NCI-H1105 (cell line): Measurements from ENCODE around the gene ALKBH3.

ENCODE experiments used
- DNase-seq: peaks from one replicate; lab custom pipeline; 2025; lab: John Stamatoyannopoulos, UW

ALKBH3 gene

GRCh38 chr11:43962383-43963278 lies 82.0 kb downstream of the ALKBH3 start:
- DNase-seq, result no peak

GRCh38 chr11:43963279-43963620 lies 82.6 kb downstream of the ALKBH3 start:
- DNase-seq, result no peak

- DNase-seq, result no peak
These were observed 87.0 kb downstream of the ALKBH3 start for GRCh38 chr11:43967661-43968060.

GRCh38 chr11:43968719-43969118 lies 88.1 kb downstream of the ALKBH3 start:
- no peak for DNase-seq

- peak; percentile 5 for DNase-seq
These were observed 88.9 kb downstream of the ALKBH3 start for GRCh38 chr11:43969543-43969942.
